SU-DHL-6 (cell line): Measurements from ENCODE around the gene SNTG2.

Experiments used
- CTCF ChIP-seq: fragments of 200-600 bp; sonication (generic); IDR thresholded peaks from one replicate; pipeline ENCODE4 v1.5.1; 2017; ENCODE audit warnings: antibody characterized with exemption, mild to moderate bottlenecking, low read length, moderate library complexity; ENCODE audit not compliant: insufficient read depth, poor library complexity, severe bottlenecking
- EZH2phosphoT487 ChIP-seq: fragments of 200-600 bp; sonication (generic), shearing (Covaris generic); conservative IDR thresholded peaks from 2 replicates; pipeline ENCODE4 v1.6.1; 2018; ENCODE audit warnings: mild to moderate bottlenecking, antibody characterized with exemption, low read length, moderate library complexity, mixed read lengths

DNA sequence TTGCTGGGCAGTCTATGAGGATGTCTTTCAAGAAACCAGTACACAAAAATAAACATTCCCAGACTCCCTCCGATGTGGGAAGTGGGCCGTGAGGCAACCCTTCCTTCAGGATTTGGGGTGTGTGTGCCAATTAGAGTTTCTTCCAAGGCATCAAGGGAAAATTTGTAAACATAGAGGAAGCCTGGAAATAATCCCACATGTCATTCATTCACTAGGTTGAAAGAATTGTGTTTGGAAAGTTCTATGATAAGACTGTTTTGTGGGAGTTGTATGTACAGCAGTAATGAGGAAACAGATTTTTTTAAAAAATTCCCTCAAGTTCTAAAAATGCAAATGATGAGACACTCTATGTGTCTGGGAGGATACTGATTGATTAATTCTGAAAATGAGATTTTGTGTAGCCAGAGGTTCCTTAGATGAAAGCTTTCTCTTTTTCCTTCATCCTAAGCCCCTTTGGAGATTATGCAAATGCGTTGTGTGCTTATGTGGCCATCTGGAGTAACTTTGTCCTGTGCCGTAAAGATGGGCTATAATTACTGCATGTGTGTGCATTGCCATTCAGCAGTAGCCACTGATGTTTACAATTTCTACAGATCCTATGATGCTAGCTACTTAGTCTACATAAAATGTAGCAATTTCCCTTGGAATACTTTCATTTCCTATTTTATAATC, 354.8 kb downstream of the SNTG2 start:
- TF ChIP-seq CTCF (no peak), EZH2phosphoT487 (no peak)
